BLaER1 (cell line): ENCODE results near the gene ATP12A.

ENCODE experiments used
- H3K27ac ChIP-seq: shearing (Covaris generic); formaldehyde crosslinking; 2 replicates; pipeline ENCODE4 v1.8.1; 2022
- H3K27me3 ChIP-seq: shearing (Covaris generic); formaldehyde crosslinking; 2 replicates; pipeline ENCODE4 v1.8.1; 2022
- H3K36me3 ChIP-seq: shearing (Covaris generic); formaldehyde crosslinking; 2 replicates; pipeline ENCODE4 v1.8.1; 2022
- H3K4me1 ChIP-seq: shearing (Covaris generic); formaldehyde crosslinking; 2 replicates; pipeline ENCODE4 v1.8.1; 2022
- H3K4me2 ChIP-seq: shearing (Covaris generic); formaldehyde crosslinking; 2 replicates; pipeline ENCODE4 v1.8.1; 2022
- H3K4me3 ChIP-seq: shearing (Covaris generic); formaldehyde crosslinking; 2 replicates; pipeline ENCODE4 v1.8.1; 2022
- H3K9ac ChIP-seq: shearing (Covaris generic); formaldehyde crosslinking; 2 replicates; pipeline ENCODE4 v1.8.1; 2022
- H3K9me3 ChIP-seq: shearing (Covaris generic); formaldehyde crosslinking; 2 replicates; pipeline ENCODE4 v1.8.1; 2022
- H4K20me1 ChIP-seq: shearing (Covaris generic); formaldehyde crosslinking; 2 replicates; pipeline ENCODE4 v1.8.1; 2022
- Cebpa-rat ChIP-seq: shearing (Covaris generic); IDR thresholded peaks from 2 replicates; pipeline ENCODE4 v1.8.1; 2022

The ATP12A gene

GRCh38 chr13:24680258-24680920 is at the start of gene ATP12A:
ATP12A (plus strand) TSS chr13:24680408; CDS start chr13:24680744, 336 bp downstream.
- Histone ChIP-seq H3K4me2 (peak within 1 kb of the TSS; percentile 95), H3K27me3 (peaks cover 68% of the 10 kb centered on the region), H3K9me3 (no peaks in the 10 kb centered on the region), H3K27ac (no peak within 1 kb of the TSS), H3K9ac (no peak within 1 kb of the TSS), H3K36me3 (no peaks in the 10 kb centered on the region), H4K20me1 (peaks cover 52% of the 10 kb centered on the region), H3K4me1 (peaks cover 38% of the 10 kb centered on the region), H3K4me3 (peak within 1 kb of the TSS; percentile 65)
- TF ChIP-seq Cebpa-rat = no peak

- no peak for TF ChIP-seq Cebpa-rat
- H3K36me3 ChIP-seq = no peaks in the 10 kb centered on the region
- no peak overlapping the region for H3K9ac ChIP-seq
- no peaks in the 10 kb centered on the region for H3K9me3 ChIP-seq
- H4K20me1 ChIP-seq = no peaks in the 10 kb centered on the region
- H3K4me1 ChIP-seq = peaks cover 23% of the 10 kb centered on the region
- H3K4me3 ChIP-seq = no peak overlapping the region
- H3K4me2 ChIP-seq = no peak overlapping the region
- H3K27me3 ChIP-seq = no peaks in the 10 kb centered on the region
- no peak overlapping the region for H3K27ac ChIP-seq
Measured at GRCh38 chr13:24630851-24631620, 49.2 kb upstream of the ATP12A start.

- Histone ChIP-seq H4K20me1 (no peaks in the 10 kb centered on the region), H3K4me1 (peaks cover 23% of the 10 kb centered on the region), H3K36me3 (no peaks in the 10 kb centered on the region), H3K9me3 (no peaks in the 10 kb centered on the region), H3K27me3 (no peaks in the 10 kb centered on the region), H3K4me2 (no peak overlapping the region), H3K27ac (no peak overlapping the region), H3K9ac (no peak overlapping the region), H3K4me3 (no peak overlapping the region)
- no peak for TF ChIP-seq Cebpa-rat
Measured at GRCh38 chr13:24631922-24632321, 48.3 kb upstream of the ATP12A start.

- H3K4me2 ChIP-seq = 0 out of 2 replicates have a peak overlapping the region, but pooled peaks have one; percentile 48
- TF ChIP-seq Cebpa-rat = no peak
- no peak overlapping the region for H3K27ac ChIP-seq
Measured at GRCh38 chr13:24632382-24633121, 47.7 kb upstream of the ATP12A start.

GRCh38 chr13:24636776-24637175 is 43.4 kb upstream of the ATP12A start:
- Histone ChIP-seq H3K4me3 (no peak overlapping the region), H3K27me3 (no peaks in the 10 kb centered on the region), H3K27ac (no peak overlapping the region), H3K36me3 (no peaks in the 10 kb centered on the region), H3K9ac (no peak overlapping the region), H4K20me1 (no peaks in the 10 kb centered on the region), H3K4me2 (no peak overlapping the region), H3K9me3 (peaks cover 6% of the 10 kb centered on the region), H3K4me1 (peaks cover 10% of the 10 kb centered on the region)
- TF ChIP-seq Cebpa-rat = no peak

More at GRCh38 chr13:24632382-24633121, 47.7 kb upstream of the ATP12A start:
- Histone ChIP-seq H3K9ac (no peak overlapping the region), H3K4me1 (peaks cover 23% of the 10 kb centered on the region), H3K4me3 (no peak overlapping the region), H3K27me3 (no peaks in the 10 kb centered on the region), H3K9me3 (no peaks in the 10 kb centered on the region), H4K20me1 (no peaks in the 10 kb centered on the region), H3K36me3 (no peaks in the 10 kb centered on the region)

- no peaks in the 10 kb centered on the region for H4K20me1 ChIP-seq
- no peak for TF ChIP-seq Cebpa-rat
- H3K27me3 ChIP-seq = no peaks in the 10 kb centered on the region
- no peaks in the 10 kb centered on the region for H3K36me3 ChIP-seq
- H3K27ac ChIP-seq = no peak overlapping the region
- peaks cover 7% of the 10 kb centered on the region for H3K4me1 ChIP-seq
- no peak overlapping the region for H3K9ac ChIP-seq
- no peak overlapping the region for H3K4me3 ChIP-seq
- no peak overlapping the region for H3K4me2 ChIP-seq
- peaks cover 6% of the 10 kb centered on the region for H3K9me3 ChIP-seq
Measured at GRCh38 chr13:24638096-24638495, 42.1 kb upstream of the ATP12A start.

GRCh38 chr13:24640752-24641151 is 39.5 kb upstream of the ATP12A start:
- Histone ChIP-seq H4K20me1 (no peaks in the 10 kb centered on the region), H3K9me3 (peaks cover 6% of the 10 kb centered on the region)

GRCh38 chr13:24642219-24642618 is 38.0 kb upstream of the ATP12A start:
- Histone ChIP-seq H3K36me3 (no peaks in the 10 kb centered on the region), H3K4me1 (no peaks in the 10 kb centered on the region), H3K4me2 (no peak overlapping the region), H3K9me3 (peaks cover 6% of the 10 kb centered on the region), H4K20me1 (no peaks in the 10 kb centered on the region), H3K9ac (no peak overlapping the region), H3K27ac (no peak overlapping the region), H3K4me3 (no peak overlapping the region), H3K27me3 (no peaks in the 10 kb centered on the region)
- TF ChIP-seq Cebpa-rat = no peak

More at GRCh38 chr13:24640752-24641151, 39.5 kb upstream of the ATP12A start:
- Histone ChIP-seq H3K36me3 (no peaks in the 10 kb centered on the region), H3K27me3 (no peaks in the 10 kb centered on the region), H3K27ac (no peak overlapping the region), H3K4me2 (no peak overlapping the region), H3K9ac (no peak overlapping the region), H3K4me1 (no peaks in the 10 kb centered on the region), H3K4me3 (no peak overlapping the region)
- TF ChIP-seq Cebpa-rat = no peak

- Histone ChIP-seq H3K4me2 (no peak overlapping the region), H3K27me3 (no peaks in the 10 kb centered on the region), H4K20me1 (no peaks in the 10 kb centered on the region), H3K9ac (no peak overlapping the region), H3K4me3 (no peak overlapping the region), H3K4me1 (no peaks in the 10 kb centered on the region), H3K9me3 (no peaks in the 10 kb centered on the region), H3K27ac (no peak overlapping the region), H3K36me3 (no peaks in the 10 kb centered on the region)
- TF ChIP-seq Cebpa-rat = no peak
Measured at GRCh38 chr13:24644036-24644435, 36.2 kb upstream of the ATP12A start.

GRCh38 chr13:24648271-24648670 is 31.9 kb upstream of the ATP12A start:
- Histone ChIP-seq H3K9ac (no peak overlapping the region), H4K20me1 (no peaks in the 10 kb centered on the region)

More at GRCh38 chr13:24648271-24648670, 31.9 kb upstream of the ATP12A start:
- Histone ChIP-seq H3K4me1 (no peaks in the 10 kb centered on the region), H3K27me3 (no peaks in the 10 kb centered on the region), H3K27ac (no peak overlapping the region), H3K4me3 (no peak overlapping the region), H3K4me2 (no peak overlapping the region), H3K36me3 (no peaks in the 10 kb centered on the region), H3K9me3 (no peaks in the 10 kb centered on the region)
- TF ChIP-seq Cebpa-rat = no peak
